WERI-Rb-1 (cell line): ENCODE results near the gene AOPEP.
A peak's percentile ranks its signal among the peaks of the same experiment; 100 is the strongest.

ENCODE experiments used
- DNase-seq: peaks from one replicate; pipeline ENCODE4 v3.0.0-alpha.2; 2020
- H3K27ac ChIP-seq: fragments of 250-450 bp; sonication (Bioruptor Pico); 2 replicates; pipeline ENCODE4 v1.5.1; 2020; ENCODE audit warnings: mild to moderate bottlenecking, moderate library complexity
- H3K27me3 ChIP-seq: fragments of 250-450 bp; sonication (Bioruptor Pico); 2 replicates; pipeline ENCODE4 v1.5.1; 2021; ENCODE audit warnings: mild to moderate bottlenecking, low read depth, moderate library complexity; ENCODE audit not compliant: insufficient read depth, severe bottlenecking
- H3K36me3 ChIP-seq: fragments of 250-450 bp; sonication (Bioruptor Pico); 2 replicates; pipeline ENCODE4 v1.5.1; 2020; ENCODE audit warnings: mild to moderate bottlenecking, moderate library complexity
- H3K4me3 ChIP-seq: 2 replicates; pipeline ENCODE4 v1.5.1; 2011; ENCODE audit warnings: low read depth, mild to moderate bottlenecking, control low read depth, low read length
- H3K9me3 ChIP-seq: fragments of 250-450 bp; sonication (Bioruptor Pico); 2 replicates; pipeline ENCODE4 v1.5.1; 2021; ENCODE audit warnings: mild to moderate bottlenecking, moderate library complexity; ENCODE audit not compliant: severe bottlenecking
- TF ChIP-seq, protein P1 (sequence below): IDR thresholded peaks from 2 replicates; pipeline ENCODE4 v1.5.1; 2011; ENCODE audit warnings: low read depth, mild to moderate bottlenecking, control low read depth, inconsistent platforms, low read length

AOPEP gene

DNA sequence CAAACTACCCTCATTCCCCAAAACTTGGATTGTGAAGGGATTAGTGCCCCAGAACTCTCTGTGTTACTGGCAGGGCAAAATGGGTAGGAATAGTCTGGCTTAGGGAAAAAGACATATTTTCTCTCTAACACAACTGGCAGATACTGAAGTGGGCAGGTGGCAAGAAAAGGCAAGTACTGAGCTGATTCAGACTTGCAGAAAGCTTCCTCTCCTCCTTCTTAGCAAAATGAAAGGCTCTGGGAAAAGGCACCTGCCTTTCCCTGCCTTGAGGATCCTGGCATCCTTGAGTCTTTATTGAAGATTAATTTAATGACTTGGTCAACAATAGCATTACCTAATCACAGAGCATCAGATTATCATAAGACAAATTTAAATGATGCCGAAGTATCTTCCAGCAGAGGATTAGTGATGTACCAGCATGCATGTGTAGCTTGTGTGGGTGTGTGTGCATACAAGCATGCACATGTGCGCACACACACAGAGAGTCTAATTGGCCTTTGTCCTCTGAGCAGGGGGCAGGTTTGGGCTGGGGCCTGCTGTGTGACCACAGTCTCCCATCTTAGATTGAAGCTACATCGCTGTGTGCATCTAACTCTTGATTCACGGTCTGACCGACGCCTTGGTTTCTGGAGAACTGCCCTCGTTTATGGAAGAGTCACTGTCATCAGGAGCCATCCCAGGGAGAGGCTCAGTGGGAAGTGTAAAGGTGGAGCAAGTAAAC lies 294.8 kb downstream of the AOPEP start:
- TF ChIP-seq, protein P1, sequence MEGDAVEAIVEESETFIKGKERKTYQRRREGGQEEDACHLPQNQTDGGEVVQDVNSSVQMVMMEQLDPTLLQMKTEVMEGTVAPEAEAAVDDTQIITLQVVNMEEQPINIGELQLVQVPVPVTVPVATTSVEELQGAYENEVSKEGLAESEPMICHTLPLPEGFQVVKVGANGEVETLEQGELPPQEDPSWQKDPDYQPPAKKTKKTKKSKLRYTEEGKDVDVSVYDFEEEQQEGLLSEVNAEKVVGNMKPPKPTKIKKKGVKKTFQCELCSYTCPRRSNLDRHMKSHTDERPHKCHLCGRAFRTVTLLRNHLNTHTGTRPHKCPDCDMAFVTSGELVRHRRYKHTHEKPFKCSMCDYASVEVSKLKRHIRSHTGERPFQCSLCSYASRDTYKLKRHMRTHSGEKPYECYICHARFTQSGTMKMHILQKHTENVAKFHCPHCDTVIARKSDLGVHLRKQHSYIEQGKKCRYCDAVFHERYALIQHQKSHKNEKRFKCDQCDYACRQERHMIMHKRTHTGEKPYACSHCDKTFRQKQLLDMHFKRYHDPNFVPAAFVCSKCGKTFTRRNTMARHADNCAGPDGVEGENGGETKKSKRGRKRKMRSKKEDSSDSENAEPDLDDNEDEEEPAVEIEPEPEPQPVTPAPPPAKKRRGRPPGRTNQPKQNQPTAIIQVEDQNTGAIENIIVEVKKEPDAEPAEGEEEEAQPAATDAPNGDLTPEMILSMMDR: no peak
- peaks cover 55% of the 10 kb centered on the region for H3K36me3 ChIP-seq
- H3K27ac ChIP-seq: no peak overlapping the region
- no peak for DNase-seq
- no peak overlapping the region for H3K4me3 ChIP-seq
- H3K9me3 ChIP-seq: no peaks in the 10 kb centered on the region
- H3K27me3 ChIP-seq: no peaks in the 10 kb centered on the region

GRCh38 chr9:95022657-95023056 lies 296.2 kb downstream of the AOPEP start:
- Histone ChIP-seq H3K9me3 (no peaks in the 10 kb centered on the region), H3K27ac (no peak overlapping the region), H3K36me3 (peaks cover 48% of the 10 kb centered on the region), H3K4me3 (no peak overlapping the region), H3K27me3 (no peaks in the 10 kb centered on the region)
- TF ChIP-seq, protein P1: no peak
- no peak for DNase-seq

- TF ChIP-seq, protein P1: no peak
- Histone ChIP-seq H3K36me3 (peaks cover 44% of the 10 kb centered on the region), H3K27me3 (no peaks in the 10 kb centered on the region), H3K9me3 (no peaks in the 10 kb centered on the region), H3K4me3 (no peak overlapping the region), H3K27ac (no peak overlapping the region)
- no peak for DNase-seq
Measured at GRCh38 chr9:95023217-95024003, 296.9 kb downstream of the AOPEP start.

- no peaks in the 10 kb centered on the region for H3K27me3 ChIP-seq
- H3K36me3 ChIP-seq: peaks cover 41% of the 10 kb centered on the region
- TF ChIP-seq, protein P1: peak; percentile 38; the same call in 1 of the 2 replicates
- H3K9me3 ChIP-seq: no peaks in the 10 kb centered on the region
- peak; percentile 25 for DNase-seq
- H3K27ac ChIP-seq: no peak overlapping the region
- H3K4me3 ChIP-seq: no peak overlapping the region
Measured at GRCh38 chr9:95024097-95024671, 297.7 kb downstream of the AOPEP start.

- H3K36me3 ChIP-seq: peaks cover 32% of the 10 kb centered on the region
- H3K27me3 ChIP-seq: no peaks in the 10 kb centered on the region
- H3K9me3 ChIP-seq: no peaks in the 10 kb centered on the region
- peak; percentile 89 for DNase-seq
- TF ChIP-seq, protein P1: peak; percentile 66
- peak overlapping the region; percentile 4; the same call in 1 of the 2 replicates for H3K27ac ChIP-seq
- H3K4me3 ChIP-seq: no peak overlapping the region
Measured at GRCh38 chr9:95025213-95026147, 299.0 kb downstream of the AOPEP start.
